Upper lobe of left lung (tissue), 6 donors: Measurements from ENCODE around the gene AGAP1. TPM values are rescaled to one million over a fixed set of nuclear protein-coding genes. Genes with fewer than 3 reads are reported as not detected.

Source experiments
- ATAC-seq, 2 donors: fragments of 200-7000 bp; cut with Tn5 transposase; one replicate each; pipeline ENCODE4 v1.9.1; 2022; ENCODE audit warnings: mild to moderate bottlenecking in 2 of 2, moderate library complexity in 2 of 2; ENCODE audit not compliant: low FRiP score in 2 of 2
- DNase-seq, 2 donors: peaks; one replicate each; pipeline ENCODE4 v3.0.0-alpha.2; 2019 to 2020
- H3K27ac ChIP-seq, 4 donors: fragments of 200-600 bp; sonication (generic); one replicate each; pipeline ENCODE4 v1.5.1; 2016 to 2019
- H3K27me3 ChIP-seq, 4 donors: fragments of 200-600 bp; sonication (generic); one replicate each; pipeline ENCODE4 v1.5.1; 2017 to 2019
- H3K36me3 ChIP-seq, 4 donors: fragments of 200-600 bp; sonication (generic); one replicate each; pipeline ENCODE4 v1.5.1; 2016 to 2019
- H3K4me1 ChIP-seq, 4 donors: fragments of 200-600 bp; sonication (generic); one replicate each; pipeline ENCODE4 v1.5.1; 2018 to 2019
- H3K4me3 ChIP-seq, 4 donors: fragments of 200-600 bp; sonication (generic); one replicate each; pipeline ENCODE4 v1.5.1; 2017 to 2019; ENCODE audit warnings: mild to moderate bottlenecking in 2 of 4, moderate library complexity in 1 of 4
- H3K9me3 ChIP-seq, 4 donors: fragments of 200-600 bp; sonication (generic); one replicate each; pipeline ENCODE4 v1.5.1; 2018 to 2019
- EP300 ChIP-seq, 4 donors: sonication (generic); formaldehyde crosslinking; IDR thresholded peaks; one replicate each; pipeline ENCODE4 v1.5.1; 2017; ENCODE audit warnings: antibody characterized with exemption in 4 of 4, control low read depth in 2 of 4
- POLR2A ChIP-seq, 4 donors: fragments of 450-650 bp; IDR thresholded peaks; one replicate each; pipeline ENCODE4 v1.5.1; 2016 to 2017; ENCODE audit warnings: antibody characterized with exemption in 4 of 4, mild to moderate bottlenecking in 2 of 4
- POLR2AphosphoS5 ChIP-seq, 2 donors: sonication (generic); formaldehyde crosslinking; IDR thresholded peaks; one replicate each; pipeline ENCODE4 v1.5.1; 2017; ENCODE audit warnings: antibody characterized with exemption in 2 of 2
- WGBS, 2 donors: methylation state at CpG; one replicate each; pipeline ENCODE4 v1.1.5; 2017 to 2018; 5-methylcytosine and 5-hydroxymethylcytosine counted together
- total RNA-seq, 6 donors: library from RNA; depleted of rRNA in 4 of 6; stranded (reverse); fragments of >200 nt in 4 of 6; gene quantifications; one replicate each; pipeline versions ENCODE4 v1.1.0 to v1.2.1, GENCODE V29; 2016 to 2021
- TF ChIP-seq, protein P1 (sequence below), 6 experiments: fragments of 450-650 bp in 4 of 6; fragments of 200-600 bp in 2 of 6; sonication (generic) in 2 of 6; IDR thresholded peaks; one replicate each; pipeline ENCODE4 v1.5.1; 2016 to 2019; ENCODE audit warnings: antibody characterized with exemption in 6 of 6
- donor health status: DM: no; HTN: no; CAD: no; lungs with moderate emphysema.
- donor health status: DM: no; HTN: yes; CAD: no; lungs with severe emphysema.

Gene AGAP1
- total RNA-seq, 6 donors from 2014 or later: 25.5 to 45.1 (median 30.7) TPM

DNA sequence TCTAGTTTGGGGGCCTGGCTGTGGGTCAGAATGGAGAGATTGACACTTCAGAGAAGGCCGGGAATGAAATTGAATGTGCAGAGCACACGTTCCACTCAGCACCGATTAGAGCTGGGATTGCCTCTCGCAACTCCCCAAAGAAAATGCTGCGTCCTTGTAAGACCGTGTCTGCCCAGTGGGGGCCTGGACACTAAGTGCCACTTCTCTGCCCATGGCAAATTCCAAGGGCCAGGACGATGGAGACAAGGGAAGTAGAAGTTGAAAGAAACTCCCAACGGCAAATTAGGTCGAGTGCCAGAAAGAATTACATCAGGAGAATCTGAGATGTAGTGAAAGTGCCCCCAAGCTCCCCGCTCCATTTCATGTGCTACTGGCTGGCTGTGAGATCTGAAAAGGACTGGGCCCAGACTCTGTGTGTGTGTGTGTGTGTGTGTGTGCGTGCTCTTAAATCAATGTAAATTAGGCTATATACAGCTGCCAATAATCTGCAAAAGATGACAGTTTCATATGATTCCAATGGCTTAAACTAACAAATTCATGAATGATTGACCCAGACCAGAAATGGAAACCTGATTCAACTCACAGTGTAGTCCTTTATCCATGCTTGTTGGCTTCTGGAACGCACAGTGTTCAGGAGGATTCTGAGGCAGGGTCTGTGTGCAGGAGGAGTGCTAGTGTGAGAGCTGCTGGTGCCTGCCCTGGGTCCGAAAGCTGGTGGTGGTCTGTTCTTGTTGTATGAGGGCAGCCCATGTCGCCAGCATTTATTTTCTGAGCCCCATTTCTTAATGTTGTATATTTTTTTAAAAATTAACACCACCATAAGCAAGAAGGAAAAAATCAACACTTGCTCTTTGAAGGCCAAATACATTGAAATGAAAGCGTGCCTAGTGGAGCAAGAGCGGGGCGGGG, 234.3 kb downstream of the AGAP1 start:
- TF ChIP-seq, protein P1, sequence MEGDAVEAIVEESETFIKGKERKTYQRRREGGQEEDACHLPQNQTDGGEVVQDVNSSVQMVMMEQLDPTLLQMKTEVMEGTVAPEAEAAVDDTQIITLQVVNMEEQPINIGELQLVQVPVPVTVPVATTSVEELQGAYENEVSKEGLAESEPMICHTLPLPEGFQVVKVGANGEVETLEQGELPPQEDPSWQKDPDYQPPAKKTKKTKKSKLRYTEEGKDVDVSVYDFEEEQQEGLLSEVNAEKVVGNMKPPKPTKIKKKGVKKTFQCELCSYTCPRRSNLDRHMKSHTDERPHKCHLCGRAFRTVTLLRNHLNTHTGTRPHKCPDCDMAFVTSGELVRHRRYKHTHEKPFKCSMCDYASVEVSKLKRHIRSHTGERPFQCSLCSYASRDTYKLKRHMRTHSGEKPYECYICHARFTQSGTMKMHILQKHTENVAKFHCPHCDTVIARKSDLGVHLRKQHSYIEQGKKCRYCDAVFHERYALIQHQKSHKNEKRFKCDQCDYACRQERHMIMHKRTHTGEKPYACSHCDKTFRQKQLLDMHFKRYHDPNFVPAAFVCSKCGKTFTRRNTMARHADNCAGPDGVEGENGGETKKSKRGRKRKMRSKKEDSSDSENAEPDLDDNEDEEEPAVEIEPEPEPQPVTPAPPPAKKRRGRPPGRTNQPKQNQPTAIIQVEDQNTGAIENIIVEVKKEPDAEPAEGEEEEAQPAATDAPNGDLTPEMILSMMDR (IDR thresholded peaks at IDR 0.05): no peak
- TF ChIP-seq EP300 (IDR thresholded peaks at IDR 0.05): no peak
- TF ChIP-seq POLR2AphosphoS5 (IDR thresholded peaks at IDR 0.05): no peak
- no peak for TF ChIP-seq POLR2A (IDR thresholded peaks at IDR 0.05)
- DNase-seq: no peak
- Histone ChIP-seq H3K36me3 (no peaks in the 10 kb centered on the region), H3K4me1 (peaks cover 3 to 24% (median 7%) of the 10 kb centered on the region in 4 donors), H3K4me3 (no peak overlapping the region), H3K27ac (no peak overlapping the region), H3K27me3 (no peaks in the 10 kb centered on the region), H3K9me3 (no peaks in the 10 kb centered on the region)
- 86% methylated on average over 17 of the region's 17 CpGs for WGBS, 2 donors
- no peak for ATAC-seq

DNA sequence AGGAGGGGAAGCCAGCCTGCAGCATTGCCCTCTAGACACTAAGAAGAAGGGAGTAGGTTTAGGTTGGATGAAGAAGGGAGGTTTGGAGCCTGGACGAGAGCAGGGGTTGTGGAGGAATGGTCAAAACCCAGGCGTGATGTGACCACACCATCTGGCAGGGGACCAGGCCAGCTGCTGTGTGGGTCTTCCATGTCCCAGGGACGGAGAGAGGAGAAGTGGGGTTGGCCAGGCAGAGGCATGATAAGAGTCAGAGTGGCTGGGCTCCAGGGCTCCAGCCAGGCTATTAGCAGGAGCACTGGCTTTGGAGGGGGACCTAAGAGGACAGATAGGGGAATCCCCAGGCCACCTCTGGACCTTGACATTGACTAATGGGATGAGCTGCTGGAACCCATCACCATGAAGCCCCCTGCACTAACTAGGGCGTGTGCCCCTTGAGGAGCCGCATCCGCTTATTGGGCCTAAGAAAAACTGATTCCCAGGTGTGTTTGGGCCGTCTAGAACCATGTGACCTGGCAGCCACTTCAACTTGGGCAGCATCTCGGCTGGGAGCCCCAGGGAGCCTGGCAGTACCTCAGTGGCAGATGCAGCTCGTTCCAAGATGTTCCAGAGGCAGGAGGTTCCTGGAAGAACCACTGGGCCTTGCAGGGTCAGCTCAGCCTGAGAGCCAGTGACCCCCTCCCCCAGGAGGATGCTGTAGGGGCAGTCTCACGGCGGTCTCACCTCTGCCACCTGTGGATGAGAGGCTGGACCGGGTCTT, 235.1 kb downstream of the AGAP1 start:
- Histone ChIP-seq H3K4me3 (no peak overlapping the region), H3K4me1 (peaks cover under 1 to 24% (median 7%) of the 10 kb centered on the region in 4 donors), H3K27me3 (no peaks in the 10 kb centered on the region), H3K27ac (no peak overlapping the region), H3K36me3 (no peaks in the 10 kb centered on the region), H3K9me3 (no peaks in the 10 kb centered on the region)
- ATAC-seq: peak in 1 of 2 donors; percentile 37
- TF ChIP-seq POLR2A (IDR thresholded peaks at IDR 0.05) (no peak), EP300 (IDR thresholded peaks at IDR 0.05) (no peak), POLR2AphosphoS5 (IDR thresholded peaks at IDR 0.05) (no peak)
- TF ChIP-seq, protein P1 (IDR thresholded peaks at IDR 0.05): no peak
- 83 to 91% methylated on average over 7 to 11 of the region's 12 CpGs for WGBS, 2 donors
- DNase-seq: no peak

DNA sequence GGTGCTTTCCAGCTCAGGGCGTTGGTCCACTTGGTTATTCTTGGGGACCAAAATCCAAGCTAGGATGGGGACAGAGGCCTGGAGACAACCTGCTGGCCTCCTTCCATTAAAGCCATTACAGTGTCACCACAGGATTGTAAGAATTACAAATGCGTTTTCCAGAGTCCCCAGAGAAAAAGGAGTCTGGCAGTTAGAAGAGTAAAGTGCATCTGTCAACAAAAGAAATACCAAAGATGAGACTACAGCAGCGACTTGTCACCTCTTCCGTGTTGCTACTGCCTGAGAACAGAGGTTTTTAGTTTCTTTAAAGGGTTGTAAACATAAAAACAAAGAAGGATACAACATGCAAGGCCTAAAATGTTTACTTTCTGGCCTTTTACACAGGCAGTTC, 235.7 kb downstream of the AGAP1 start:
- Histone ChIP-seq H3K9me3 (no peaks in the 10 kb centered on the region), H3K27ac (no peak overlapping the region), H3K36me3 (no peaks in the 10 kb centered on the region), H3K27me3 (no peaks in the 10 kb centered on the region), H3K4me3 (no peak overlapping the region), H3K4me1 (peaks cover 0 to 19% (median 4%) of the 10 kb centered on the region in 4 donors)
- DNase-seq (no peak), ATAC-seq (no peak)
- TF ChIP-seq POLR2A (IDR thresholded peaks at IDR 0.05) (no peak), EP300 (IDR thresholded peaks at IDR 0.05) (no peak), POLR2AphosphoS5 (IDR thresholded peaks at IDR 0.05) (no peak)
- TF ChIP-seq, protein P1 (IDR thresholded peaks at IDR 0.05): no peak
- 77 to 86% methylated on average over 4 of the region's 4 CpGs for WGBS, 2 donors

GRCh38 chr2:235730115-235730514, 236.3 kb downstream of the AGAP1 start:
- Histone ChIP-seq H3K27me3 (no peaks in the 10 kb centered on the region), H3K4me3 (no peak overlapping the region), H3K36me3 (no peaks in the 10 kb centered on the region), H3K4me1 (peaks cover 0 to 14% (median 2%) of the 10 kb centered on the region in 4 donors), H3K27ac (no peak overlapping the region), H3K9me3 (no peaks in the 10 kb centered on the region)
- 85 to 87% methylated on average over 7 of the region's 7 CpGs for WGBS, 2 donors
- no peak for TF ChIP-seq EP300 (IDR thresholded peaks at IDR 0.05)
- TF ChIP-seq, protein P1 (IDR thresholded peaks at IDR 0.05): no peak
- DNase-seq (no peak), ATAC-seq (no peak)
